ENCODE results near the gene NMT1. TPM values are rescaled to one million over a fixed set of nuclear protein-coding genes. Genes with fewer than 3 reads are reported as not detected.
A peak's percentile ranks its signal among the peaks of the same experiment; 100 is the strongest.

The NMT1 gene
- total RNA-seq, 1 experiment from 2014 or later = 153 TPM

GRCh38 chr17:45129426-45129939 lies 68.4 kb downstream of the NMT1 start:
- DNase-seq (ENCODE audit: low spot score) = no peak
- in situ Hi-C loops (cut with HindIII; ENCODE audit: low sequenced_read_pairs) = no loop called here

- DNase-seq (ENCODE audit: low spot score) = no peak
- in situ Hi-C loops (cut with HindIII; ENCODE audit: low sequenced_read_pairs) = no loop called here
Observed at GRCh38 chr17:45129940-45130680, 69.0 kb downstream of the NMT1 start.

GRCh38 chr17:45130681-45131615 lies 69.8 kb downstream of the NMT1 start:
- in situ Hi-C loops (cut with HindIII; ENCODE audit: low sequenced_read_pairs) = no loop called here

GRCh38 chr17:45131616-45132319 lies 70.7 kb downstream of the NMT1 start:
- in situ Hi-C loops (cut with HindIII; ENCODE audit: low sequenced_read_pairs) = no loop called here
- peak; percentile 27 for DNase-seq (ENCODE audit: low spot score)

More at GRCh38 chr17:45130681-45131615, 69.8 kb downstream of the NMT1 start:
- no peak for DNase-seq (ENCODE audit: low spot score)

GRCh38 chr17:45132320-45132571 lies 71.1 kb downstream of the NMT1 start, which contains the start of gene PLCD3:
TSS of gene PLCD3 (minus strand) at chr17:45132515. CDS start at chr17:45132410, 105 bp downstream.
- in situ Hi-C loops (cut with HindIII; ENCODE audit: low sequenced_read_pairs) = no loop called here

GRCh38 chr17:45132572-45133463 lies 71.7 kb downstream of the NMT1 start:
- in situ Hi-C loops (cut with HindIII; ENCODE audit: low sequenced_read_pairs) = no loop called here
- DNase-seq (ENCODE audit: low spot score) = peak; percentile 84

More at GRCh38 chr17:45132320-45132571, 71.1 kb downstream of the NMT1 start, which contains the start of gene PLCD3:
- no peak for DNase-seq (ENCODE audit: low spot score)

- in situ Hi-C loops (cut with HindIII; ENCODE audit: low sequenced_read_pairs) = no loop called here
- DNase-seq (ENCODE audit: low spot score) = peak; percentile 99
Observed at GRCh38 chr17:45135192-45135977, 74.3 kb downstream of the NMT1 start, which contains the start of gene ACBD4. TSS of gene ACBD4 (plus strand) at chr17:45135687. CDS start at chr17:45136145, 458 bp downstream.

- DNase-seq (ENCODE audit: low spot score) = no peak
- in situ Hi-C loops (cut with HindIII; ENCODE audit: low sequenced_read_pairs) = no loop called here
Observed at GRCh38 chr17:45135978-45136791, 75.1 kb downstream of the NMT1 start.

- in situ Hi-C loops (cut with HindIII; ENCODE audit: low sequenced_read_pairs) = no loop called here
- no peak for DNase-seq (ENCODE audit: low spot score)
Observed at GRCh38 chr17:45136846-45137560, 75.9 kb downstream of the NMT1 start.

GRCh38 chr17:45137561-45138305 lies 76.6 kb downstream of the NMT1 start:
- in situ Hi-C loops (cut with HindIII; ENCODE audit: low sequenced_read_pairs) = no loop called here

GRCh38 chr17:45138911-45139532 lies 77.9 kb downstream of the NMT1 start:
- no peak for DNase-seq (ENCODE audit: low spot score)
- in situ Hi-C loops (cut with HindIII; ENCODE audit: low sequenced_read_pairs) = no loop called here

More at GRCh38 chr17:45137561-45138305, 76.6 kb downstream of the NMT1 start:
- DNase-seq (ENCODE audit: low spot score) = no peak

GRCh38 chr17:45139533-45139920 lies 78.4 kb downstream of the NMT1 start:
- in situ Hi-C loops (cut with HindIII; ENCODE audit: low sequenced_read_pairs) = no loop called here
- no peak for DNase-seq (ENCODE audit: low spot score)

GRCh38 chr17:45143094-45143670 lies 82.1 kb downstream of the NMT1 start:
- no peak for DNase-seq (ENCODE audit: low spot score)
- in situ Hi-C loops (cut with HindIII; ENCODE audit: low sequenced_read_pairs) = no loop called here

GRCh38 chr17:45143767-45144198 lies 82.7 kb downstream of the NMT1 start:
- in situ Hi-C loops (cut with HindIII; ENCODE audit: low sequenced_read_pairs) = no loop called here
- peak; percentile 70 for DNase-seq (ENCODE audit: low spot score)

Measured in G401 (cell line).